Kidney epithelial cell (primary cell): ENCODE results near the gene RASD1. TPM values are rescaled to one million over a fixed set of nuclear protein-coding genes. Genes with fewer than 3 reads are reported as not detected.

Experiments used
- DNase-seq: peaks from one replicate; pipeline ENCODE4 v3.0.0-alpha.2; 2010; ENCODE audit warnings: low read depth
- H3K27me3 ChIP-seq: 2 replicates; pipeline ENCODE4 v1.6.0; 2011; ENCODE audit warnings: low read length; ENCODE audit not compliant: control insufficient read depth, insufficient read depth
- H3K36me3 ChIP-seq: 2 replicates; pipeline ENCODE4 v1.5.1; 2011; ENCODE audit warnings: low read length; ENCODE audit not compliant: control insufficient read depth, insufficient read depth
- H3K4me3 ChIP-seq: 2 replicates; pipeline ENCODE4 v1.5.1; 2011; ENCODE audit warnings: low read depth, mild to moderate bottlenecking, control low read depth, low read length
- CTCF ChIP-seq: IDR thresholded peaks from 2 replicates; pipeline ENCODE4 v1.5.1; 2011; ENCODE audit warnings: mild to moderate bottlenecking, moderate library complexity, low read length, control low read depth, inconsistent platforms; ENCODE audit not compliant: insufficient read depth, poor library complexity, severe bottlenecking
- total RNA-seq: library from RNA; depleted of rRNA; stranded (reverse); fragments of >200 nt; gene quantifications from 2 replicates; pipeline ENCODE4 v1.2.3, GENCODE V29; 2015

RASD1 gene
- total RNA-seq, 1 donor from 2014 or later: 0.17 TPM

- DNase-seq: peak; percentile 97
- no peaks in the 10 kb centered on the region for H3K27me3 ChIP-seq
- no peak for TF ChIP-seq CTCF
Measured at GRCh38 chr17:17445925-17446665, 50.1 kb downstream of the RASD1 start.

GRCh38 chr17:17445296-17445924 is 50.8 kb downstream of the RASD1 start:
- DNase-seq: no peak
- no peak for TF ChIP-seq CTCF
- Histone ChIP-seq H3K4me3 (no peak overlapping the region), H3K27me3 (no peaks in the 10 kb centered on the region), H3K36me3 (no peaks in the 10 kb centered on the region)

More at GRCh38 chr17:17445925-17446665, 50.1 kb downstream of the RASD1 start:
- no peaks in the 10 kb centered on the region for H3K36me3 ChIP-seq
- no peak overlapping the region for H3K4me3 ChIP-seq

Other genes starting within 250 kb of the RASD1 start
- gene COPS3, start 215.1 kb downstream of the RASD1 start, total RNA-seq: 66.6 and 68.5 TPM in 2 replicates
- 3.8 and 4.9 TPM in 2 replicates for gene NT5M, start 193.0 kb downstream of the RASD1 start, total RNA-seq
- 11.9 and 16.8 TPM in 2 replicates for gene MED9, start 19.4 kb downstream of the RASD1 start, total RNA-seq
- 87.2 and 109 TPM in 2 replicates for gene PEMT, start 95.3 kb upstream of the RASD1 start, total RNA-seq
- 31.3 and 35.0 TPM in 2 replicates for gene RAI1, start 185.1 kb upstream of the RASD1 start, total RNA-seq